ENCODE results near the gene PEX10.

The PEX10 gene

DNA sequence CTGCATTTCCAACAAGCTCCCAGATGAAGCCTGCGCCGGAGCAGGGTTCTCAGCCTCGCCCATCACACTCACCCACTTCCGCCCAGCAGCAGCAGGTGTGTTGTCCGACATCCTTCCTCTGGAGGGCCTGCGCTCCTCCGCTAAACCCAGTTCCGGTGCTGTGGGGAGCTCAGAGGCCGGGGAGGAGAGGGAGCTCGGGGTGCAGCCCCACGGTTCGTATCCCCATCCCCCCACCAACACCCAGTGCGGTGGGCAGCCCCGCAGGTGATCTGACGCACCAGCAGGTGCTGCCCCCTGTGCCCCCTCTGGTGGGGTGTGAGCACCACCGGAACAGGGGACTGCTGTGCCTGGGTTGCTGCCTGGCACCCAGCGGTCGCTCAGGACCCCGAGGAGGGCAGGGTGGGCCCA is 3.4 kb upstream of the PEX10 start:
- H3K36me3 ChIP-seq (ENCODE audit: control insufficient read depth, insufficient read depth, low read length): no peaks in the 10 kb centered on the region
- H3K27me3 ChIP-seq (replicated peaks; ENCODE audit: control insufficient read depth, insufficient read depth, low read length): no peaks in the 10 kb centered on the region
- peak; percentile 26 for TF ChIP-seq CTCF (IDR thresholded peaks at IDR 0.05; ENCODE audit: insufficient read depth, low read length, poor library complexity, severe bottlenecking)
- peak overlapping the region; percentile 75 for H3K4me3 ChIP-seq (replicated peaks; ENCODE audit: low read depth, low read length)
- DNase-seq (ENCODE audit: extremely low read depth, insufficient read length): peak; percentile 65

GRCh38 chr1:2415337-2415736 is 3.0 kb upstream of the PEX10 start:
- no peak for DNase-seq (ENCODE audit: extremely low read depth, insufficient read length)
- Histone ChIP-seq H3K27me3 (replicated peaks; ENCODE audit: control insufficient read depth, insufficient read depth, low read length) (no peaks in the 10 kb centered on the region), H3K4me3 (replicated peaks; ENCODE audit: low read depth, low read length) (peak overlapping the region; percentile 75), H3K36me3 (ENCODE audit: control insufficient read depth, insufficient read depth, low read length) (no peaks in the 10 kb centered on the region)
- TF ChIP-seq CTCF (IDR thresholded peaks at IDR 0.05; ENCODE audit: insufficient read depth, low read length, poor library complexity, severe bottlenecking): no peak

GRCh38 chr1:2414297-2414958 is 2.1 kb upstream of the PEX10 start:
- peaks cover 4% of the 10 kb centered on the region for H3K36me3 ChIP-seq (ENCODE audit: control insufficient read depth, insufficient read depth, low read length)
- no peaks in the 10 kb centered on the region for H3K27me3 ChIP-seq (replicated peaks; ENCODE audit: control insufficient read depth, insufficient read depth, low read length)
- H3K4me3 ChIP-seq (replicated peaks; ENCODE audit: low read depth, low read length): peak overlapping the region; percentile 13; the same call in 1 of the 2 replicates
- peak; percentile 80 for DNase-seq (ENCODE audit: extremely low read depth, insufficient read length)
- peak; percentile 90 for TF ChIP-seq CTCF (IDR thresholded peaks at IDR 0.05; ENCODE audit: insufficient read depth, low read length, poor library complexity, severe bottlenecking)

GRCh38 chr1:2413495-2414296 is 1.3 kb upstream of the PEX10 start:
- H3K27me3 ChIP-seq (replicated peaks; ENCODE audit: control insufficient read depth, insufficient read depth, low read length): no peaks in the 10 kb centered on the region
- H3K36me3 ChIP-seq (ENCODE audit: control insufficient read depth, insufficient read depth, low read length): peaks cover 5% of the 10 kb centered on the region
- no peak for TF ChIP-seq CTCF (IDR thresholded peaks at IDR 0.05; ENCODE audit: insufficient read depth, low read length, poor library complexity, severe bottlenecking)
- H3K4me3 ChIP-seq (replicated peaks; ENCODE audit: low read depth, low read length): peak overlapping the region; percentile 71
- peak; percentile 46 for DNase-seq (ENCODE audit: extremely low read depth, insufficient read length)

DNA sequence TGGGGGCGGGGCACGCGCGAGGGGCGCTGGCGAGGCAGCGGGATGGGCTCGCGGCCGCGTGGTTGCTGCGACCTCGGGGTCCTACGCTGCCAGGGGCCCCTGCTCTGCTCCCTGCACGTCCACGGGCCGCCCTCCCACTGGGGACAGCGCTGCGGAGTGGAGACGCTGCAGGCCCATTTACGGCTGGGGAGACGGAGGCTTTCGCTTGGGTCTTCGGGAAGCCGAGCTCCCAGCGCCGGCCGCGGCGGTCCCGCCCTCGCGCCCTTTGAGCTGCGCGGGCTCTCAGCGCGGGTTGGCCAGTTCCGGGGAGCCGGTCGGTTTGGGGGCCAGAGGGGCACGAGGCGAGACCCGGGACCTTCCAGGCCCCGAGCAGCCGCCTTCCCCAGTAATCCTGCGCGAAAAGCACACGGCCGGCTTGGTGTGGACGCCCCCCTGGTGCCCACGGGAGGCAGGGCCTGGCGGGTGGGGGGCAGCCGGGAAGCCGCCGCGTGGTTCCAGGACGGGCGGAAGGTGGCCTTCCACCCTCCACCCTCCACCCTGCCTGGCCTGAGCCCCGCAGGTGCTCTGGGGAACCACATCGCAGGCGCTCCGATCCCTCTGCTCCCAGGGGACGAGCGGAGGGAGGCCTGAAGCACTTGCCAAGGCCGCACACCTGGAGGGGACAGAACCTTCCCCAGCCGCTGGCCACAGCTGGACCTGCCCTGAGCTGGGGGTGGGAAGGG is 570 bp upstream of the PEX10 start:
- Histone ChIP-seq H3K4me3 (replicated peaks; ENCODE audit: low read depth, low read length) (peak overlapping the region; percentile 71), H3K27me3 (replicated peaks; ENCODE audit: control insufficient read depth, insufficient read depth, low read length) (no peaks in the 10 kb centered on the region), H3K36me3 (ENCODE audit: control insufficient read depth, insufficient read depth, low read length) (peaks cover 8% of the 10 kb centered on the region)
- no peak for TF ChIP-seq CTCF (IDR thresholded peaks at IDR 0.05; ENCODE audit: insufficient read depth, low read length, poor library complexity, severe bottlenecking)
- DNase-seq (ENCODE audit: extremely low read depth, insufficient read length): peak; percentile 58

Measured in GM06990 (cell line).